Activated CD8-positive, alpha-beta memory T cell treated with anti-CD3 and anti-CD28 coated beads, Interleukin-2, amount 50 U/mL, for 24 hours (primary cell): ENCODE results near the gene BEND7.
"Not testable (repeated sequence)": the region's sequence is repeated elsewhere in the genome, so short reads cannot be mapped to it uniquely, and the experiment has no call there.

Source experiments
- DNase-seq: peaks from one replicate; pipeline ENCODE4 v3.0.0-alpha.2; 2020; ENCODE audit errors: extremely low read depth

Gene BEND7

GRCh38 chr10:13421382-13421917 is 107.4 kb downstream of the BEND7 start:
- DNase-seq: no peak

DNA sequence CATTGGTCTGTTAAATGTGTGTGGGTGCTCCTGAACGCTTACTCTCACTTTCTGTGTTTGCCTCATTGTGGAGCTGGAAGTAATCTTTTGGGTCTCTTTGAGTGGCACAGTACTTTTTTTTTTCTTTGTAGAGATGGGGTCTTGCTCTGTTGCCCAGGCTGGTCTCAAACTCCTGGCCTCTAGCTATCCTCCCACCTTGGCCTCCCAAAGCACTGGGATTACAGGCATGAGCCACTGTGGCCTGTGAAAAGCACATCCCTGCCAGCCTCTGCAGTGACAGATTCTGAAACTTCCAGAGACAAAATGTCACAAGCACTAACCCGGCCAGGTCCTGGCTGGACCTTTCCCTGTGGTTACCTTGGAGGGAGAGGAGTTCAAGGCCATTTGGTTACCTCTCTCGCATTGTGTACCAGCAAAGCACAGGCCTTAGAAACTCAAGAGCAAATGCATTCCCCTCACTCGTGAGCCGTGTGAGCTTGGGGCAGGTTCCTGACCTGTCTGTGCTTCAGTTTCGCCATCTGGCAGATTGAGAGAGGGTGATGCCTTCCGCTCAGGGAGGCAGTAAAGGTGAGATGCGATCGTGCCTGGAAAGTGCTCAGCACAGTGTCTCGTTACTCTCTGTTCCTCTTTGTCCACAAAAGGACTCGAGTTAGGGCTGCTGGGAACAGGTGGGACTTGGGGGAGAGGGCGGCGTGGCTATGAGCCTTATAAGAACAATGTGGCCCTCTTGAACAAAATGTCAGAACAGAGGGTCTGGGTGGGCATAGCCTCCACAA is 108.1 kb downstream of the BEND7 start:
- DNase-seq: no peak

GRCh38 chr10:13417459-13418126 is 111.2 kb downstream of the BEND7 start:
- no peak for DNase-seq

DNA sequence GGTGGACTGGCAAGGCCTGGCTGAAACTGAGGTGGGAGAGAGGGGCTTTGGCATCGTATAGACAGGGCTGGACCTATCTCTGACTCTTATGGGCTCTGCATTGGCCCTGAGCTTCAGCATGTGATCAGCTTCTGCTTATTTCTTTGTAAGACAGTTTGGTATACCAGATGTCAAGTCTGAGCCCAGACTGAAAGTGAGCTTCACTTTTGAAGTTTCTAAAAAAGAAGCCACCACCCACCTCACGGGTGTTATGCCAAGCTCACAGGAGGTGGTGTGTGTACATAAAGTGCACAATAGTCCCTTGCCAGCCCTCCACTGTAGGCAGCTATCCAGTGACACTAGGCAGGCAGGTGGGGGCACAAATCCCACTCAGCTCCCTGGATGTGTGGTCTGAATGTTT is 112.1 kb downstream of the BEND7 start:
- no peak for DNase-seq

DNA sequence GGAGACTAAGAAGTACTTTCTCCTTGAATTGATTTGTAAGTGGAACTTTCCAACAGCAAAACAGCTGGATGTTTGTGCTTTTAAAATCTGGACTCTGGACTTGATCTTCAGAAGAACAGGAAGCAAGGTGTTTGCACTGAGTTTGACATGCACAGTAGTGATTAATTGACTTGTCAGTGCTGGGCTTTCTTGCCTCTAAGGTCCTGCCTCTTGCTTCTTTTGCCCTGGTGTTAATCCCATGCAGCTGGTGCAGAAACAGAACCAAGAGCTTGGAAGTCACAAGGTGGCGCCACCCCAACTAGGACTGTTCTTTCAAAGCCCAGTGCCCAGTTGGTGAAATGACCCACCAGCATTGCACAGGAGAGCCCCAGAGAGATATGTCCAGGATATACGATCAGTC is 114.0 kb downstream of the BEND7 start:
- DNase-seq: no peak

- DNase-seq: no peak
These were observed 114.7 kb downstream of the BEND7 start for GRCh38 chr10:13414137-13414536.

GRCh38 chr10:13412894-13413293 is 115.9 kb downstream of the BEND7 start:
- DNase-seq: no peak

- no peak for DNase-seq
These were observed 124.0 kb downstream of the BEND7 start for GRCh38 chr10:13404791-13405190.

DNA sequence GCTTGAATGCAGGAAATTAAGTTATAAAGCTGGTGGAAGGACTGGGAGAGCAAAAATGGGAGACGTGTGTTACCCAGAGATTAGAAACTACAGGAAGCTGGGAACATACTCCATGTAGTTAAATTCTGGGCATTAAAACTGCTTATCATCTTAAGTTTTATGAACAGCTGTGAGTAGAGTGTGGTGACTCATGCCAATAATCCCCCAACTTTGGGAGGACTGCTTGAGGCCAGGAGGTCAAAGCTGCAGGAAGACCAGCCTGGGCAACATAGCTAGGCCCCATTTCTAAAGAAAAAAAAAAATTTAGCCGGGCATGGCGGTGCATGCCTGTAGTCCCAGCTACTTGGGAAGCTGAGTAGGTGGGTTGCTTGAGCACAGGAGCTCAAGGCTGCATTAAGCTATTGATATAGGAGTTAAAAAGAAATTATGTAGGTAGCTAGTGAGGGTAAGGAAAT is 124.5 kb downstream of the BEND7 start:
- no peak for DNase-seq

- DNase-seq: not testable (repeated sequence)
These were observed 125.4 kb downstream of the BEND7 start for GRCh38 chr10:13403426-13403825.

- no peak for DNase-seq
These were observed 126.8 kb downstream of the BEND7 start for GRCh38 chr10:13402021-13402420.

GRCh38 chr10:13401142-13401541 is 127.7 kb downstream of the BEND7 start:
- DNase-seq: no peak

DNA sequence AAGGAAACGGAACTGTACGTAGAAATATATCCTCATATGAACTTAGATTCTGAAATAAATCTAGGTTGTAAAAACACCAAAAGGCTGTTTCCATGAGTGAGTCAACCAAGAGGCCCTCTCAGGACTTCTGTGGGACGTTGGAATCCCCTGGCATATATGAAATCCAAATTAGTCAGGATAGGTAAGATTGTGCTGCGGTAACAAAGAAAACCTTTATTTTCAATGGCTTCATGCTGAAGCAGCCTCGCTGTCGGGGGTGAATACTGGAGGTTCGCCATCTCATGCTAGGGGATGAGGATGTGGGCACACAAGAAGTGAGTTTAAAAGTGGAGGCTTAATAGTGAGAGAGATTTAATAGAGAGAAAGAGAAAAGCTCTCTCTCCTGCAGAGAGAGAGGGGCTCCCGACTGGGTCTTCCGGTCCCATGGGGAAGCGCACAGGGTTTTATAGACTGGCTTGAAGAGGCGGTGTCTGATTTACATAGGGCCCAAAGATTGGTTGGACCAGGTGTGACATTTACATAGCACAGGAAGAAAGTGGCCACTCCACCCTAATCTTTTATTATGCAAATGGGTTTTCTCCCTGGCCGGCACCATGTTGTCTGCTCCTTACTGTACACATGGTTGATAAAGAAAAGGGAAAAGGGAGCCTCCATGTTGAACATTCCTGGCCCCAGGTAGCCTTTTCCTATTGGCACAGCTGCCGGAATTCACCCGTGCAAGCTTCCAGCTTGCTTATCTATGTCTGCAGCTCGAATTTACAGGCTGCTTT is 128.4 kb downstream of the BEND7 start:
- DNase-seq: no peak

- DNase-seq: no peak
These were observed 129.1 kb downstream of the BEND7 start for GRCh38 chr10:13399752-13400151.

- DNase-seq: no peak
These were observed 129.6 kb downstream of the BEND7 start for GRCh38 chr10:13399236-13399635.

DNA sequence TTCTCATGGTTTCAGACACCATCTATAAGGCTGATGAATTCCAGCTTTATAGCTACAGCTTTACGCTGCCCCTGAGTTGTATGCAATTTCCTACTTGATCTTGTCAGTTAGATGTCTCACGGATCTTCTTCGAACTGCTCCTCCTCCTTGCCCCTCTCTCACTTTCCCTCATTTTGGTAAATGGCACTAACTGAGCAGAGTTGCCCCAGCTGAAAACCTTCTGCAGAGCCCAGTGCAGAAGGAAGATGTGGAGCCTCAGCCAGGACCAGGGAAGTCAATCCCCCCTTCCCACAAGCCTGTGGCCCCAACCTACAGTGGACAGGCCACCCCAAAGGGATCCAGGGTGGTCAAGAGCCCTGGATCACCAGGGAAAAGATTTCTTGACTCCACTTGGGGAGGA is 131.8 kb downstream of the BEND7 start:
- DNase-seq: no peak

DNA sequence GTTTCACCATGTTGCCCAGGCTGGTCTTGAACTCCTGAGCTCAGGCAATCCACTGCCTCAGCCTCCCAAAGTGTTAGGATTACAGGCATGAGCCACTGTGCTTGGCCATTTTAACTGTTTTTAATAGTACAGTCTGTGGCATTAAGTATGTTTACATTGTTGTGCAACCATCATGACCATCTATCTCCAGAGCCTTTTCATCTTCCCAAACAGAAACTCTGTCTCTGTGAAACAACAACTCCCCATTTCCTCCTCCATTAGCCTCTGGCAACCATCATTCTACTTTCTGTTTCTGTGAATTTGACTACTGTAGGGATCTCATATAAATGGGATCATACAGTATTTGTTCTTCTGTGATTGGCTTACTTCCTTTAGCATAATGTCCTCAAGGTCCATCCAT is 132.4 kb downstream of the BEND7 start:
- no peak for DNase-seq

- no peak for DNase-seq
These were observed 133.3 kb downstream of the BEND7 start for GRCh38 chr10:13395540-13395939.

GRCh38 chr10:13393640-13394039 is 135.2 kb downstream of the BEND7 start:
- DNase-seq: no peak

GRCh38 chr10:13392701-13393100 is 136.1 kb downstream of the BEND7 start:
- DNase-seq: no peak
